Left ventricle myocardium inferior (tissue), 1 donor: ENCODE measurements around the gene GCLC. TPM values are rescaled to one million over a fixed set of nuclear protein-coding genes. Genes with fewer than 3 reads are reported as not detected.
A peak's percentile ranks its signal among the peaks of the same experiment; 100 is the strongest.

Source experiments
- DNase-seq: peaks from one replicate; pipeline ENCODE4 v3.0.0-alpha.2; 2020
- H3K27ac ChIP-seq: fragments of 200-600 bp; replicated peaks from 2 replicates; pipeline ENCODE4 v1.8.0; 2021
- H3K27me3 ChIP-seq: fragments of 200-600 bp; 2 replicates; pipeline ENCODE4 v1.8.0; 2021; ENCODE audit warnings: low read depth
- H3K36me3 ChIP-seq: fragments of 200-600 bp; 2 replicates; pipeline ENCODE4 v1.8.0; 2021
- H3K4me1 ChIP-seq: fragments of 200-600 bp; 2 replicates; pipeline ENCODE4 v1.8.0; 2021
- H3K4me3 ChIP-seq: fragments of 200-600 bp; 2 replicates; pipeline ENCODE4 v1.8.0; 2021; ENCODE audit warnings: mild to moderate bottlenecking, moderate library complexity
- H3K9me3 ChIP-seq: fragments of 200-600 bp; replicated peaks from 2 replicates; pipeline ENCODE4 v1.8.0; 2021
- CTCF ChIP-seq: fragments of 200-600 bp; IDR thresholded peaks from 2 replicates; pipeline ENCODE4 v1.8.0; 2021; ENCODE audit warnings: antibody characterized with exemption, mild to moderate bottlenecking, borderline replicate concordance
- intact Hi-C: fragments of 100-400 bp; cut with micrococcal nuclease; formaldehyde crosslinking; loops from one replicate; pipeline ENCODE4 v1.11.0; 2022
- long read RNA-seq: library from polyadenylated mRNA; unstranded; transcript quantifications from one replicate; pipeline ENCODE4 v2.0.0, GENCODE V29; 2021
- total RNA-seq: library from RNA; stranded (reverse); fragmentation: NEBNext Ultra II Directional; extraction: Animal tissue kit (Norgen Biotek cat#: 25700); gene quantifications from one replicate; pipeline ENCODE4 v1.2.1, GENCODE V29; 2021
- donor health status: DM: no; HTN: yes; CAD: no; lungs with severe emphysema.

Gene GCLC
- total RNA-seq = 30.3 TPM
- long read RNA-seq, transcript GCLC-215 (16 exons, 3,785 nt) = major isoform, 16 of 18 reads
- long read RNA-seq, partial matches to known transcripts = 2 of 18 reads
- long read RNA-seq, other reads (novel, unspliced or antisense) = 0 of 18 reads

DNA sequence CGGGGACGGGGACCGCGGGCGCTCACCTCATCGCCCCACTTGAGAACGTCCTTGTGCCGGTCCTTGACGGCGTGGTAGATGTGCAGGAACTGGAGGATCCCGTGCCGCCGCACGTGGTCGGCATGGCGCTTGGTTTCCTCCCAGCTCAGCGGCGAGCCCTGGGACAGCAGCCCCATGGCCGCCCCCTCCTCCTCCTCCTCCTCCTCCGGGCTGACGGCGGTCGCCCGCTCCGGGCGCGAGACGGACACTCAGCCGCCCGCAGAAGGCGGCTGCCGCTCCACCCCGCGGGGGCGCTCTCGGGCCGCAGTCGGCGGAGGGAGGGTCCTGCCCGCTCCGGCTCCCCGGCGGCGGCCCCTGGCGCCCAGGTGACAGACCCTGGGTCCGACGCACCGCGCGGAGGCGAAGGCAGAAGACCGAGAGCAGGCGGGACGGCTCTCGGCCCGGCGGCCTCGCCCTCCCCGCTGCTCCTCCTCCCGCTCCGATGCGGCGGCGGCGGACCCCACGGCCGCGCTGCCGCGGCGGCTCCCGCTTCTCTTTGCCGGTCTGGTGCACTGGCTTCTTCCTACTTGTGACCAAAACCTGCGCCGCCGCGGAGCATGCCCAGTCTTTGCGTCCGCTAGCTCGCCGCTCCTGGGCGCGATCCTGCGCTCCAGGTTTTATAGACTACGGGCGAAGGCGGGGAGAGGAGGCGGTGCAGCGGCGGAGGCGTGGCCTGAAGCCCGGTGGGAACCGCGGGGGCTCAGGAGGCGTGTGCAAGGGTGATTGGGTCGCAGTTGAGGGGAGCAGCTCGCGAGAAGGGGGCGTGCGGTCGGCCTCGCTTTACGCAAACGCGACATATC is at the start of gene GCLC:
Gene GCLC (minus strand): TSS at position 632 of the 839 bp plus-strand sequence. CDS start 456 bp downstream, at position 176.
- peak; percentile 84 for TF ChIP-seq CTCF
- H3K36me3 ChIP-seq = no peaks in the 10 kb centered on the region
- intact Hi-C loops = no loop called here
- no peaks in the 10 kb centered on the region for H3K27me3 ChIP-seq
- peak within 1 kb of the TSS; percentile 87 for H3K4me3 ChIP-seq
- H3K27ac ChIP-seq = peak within 1 kb of the TSS; percentile 99
- DNase-seq = peak; percentile 96
- H3K4me1 ChIP-seq = peaks cover 65% of the 10 kb centered on the region
- H3K9me3 ChIP-seq = no peaks in the 10 kb centered on the region

- DNase-seq = no peak
- no peaks in the 10 kb centered on the region for H3K36me3 ChIP-seq
- intact Hi-C loops = no loop called here
These were observed 49.7 kb upstream of the GCLC start for GRCh38 chr6:53594596-53594995.

GRCh38 chr6:53593001-53593488 is 48.1 kb upstream of the GCLC start:
- DNase-seq = no peak
- no peak overlapping the region for H3K4me3 ChIP-seq
- no peak overlapping the region for H3K27ac ChIP-seq
- no peaks in the 10 kb centered on the region for H3K36me3 ChIP-seq
- no peaks in the 10 kb centered on the region for H3K27me3 ChIP-seq
- peaks cover 5% of the 10 kb centered on the region for H3K4me1 ChIP-seq
- intact Hi-C loops = no loop called here
- TF ChIP-seq CTCF = no peak
- H3K9me3 ChIP-seq = peaks cover 5% of the 10 kb centered on the region

More at GRCh38 chr6:53594596-53594995, 49.7 kb upstream of the GCLC start:
- Histone ChIP-seq H3K27ac (no peak overlapping the region), H3K9me3 (peaks cover 5% of the 10 kb centered on the region), H3K27me3 (no peaks in the 10 kb centered on the region), H3K4me3 (no peak overlapping the region), H3K4me1 (peaks cover 5% of the 10 kb centered on the region)
- TF ChIP-seq CTCF = no peak

DNA sequence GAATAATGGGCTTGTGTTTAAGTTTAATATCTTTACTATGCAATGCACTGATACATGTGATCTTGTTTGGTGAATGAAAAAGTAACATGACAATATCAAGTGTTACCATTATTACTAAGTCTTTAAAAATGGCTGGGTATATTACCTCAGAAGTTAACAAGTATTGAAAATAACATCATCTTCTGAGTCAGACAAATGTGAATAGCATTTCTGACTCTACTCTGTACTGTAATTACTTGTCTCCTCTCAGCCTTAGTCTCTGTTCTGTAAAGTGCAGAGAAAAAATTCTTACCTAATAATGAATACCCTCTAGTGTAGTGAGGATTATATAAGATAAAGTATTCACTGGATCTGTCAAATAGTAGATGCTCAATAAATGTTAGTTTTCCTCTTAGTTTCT is 47.0 kb upstream of the GCLC start:
- H3K27ac ChIP-seq = no peak overlapping the region
- TF ChIP-seq CTCF = no peak
- peaks cover 5% of the 10 kb centered on the region for H3K4me1 ChIP-seq
- DNase-seq = no peak
- peaks cover under 1% of the 10 kb centered on the region for H3K9me3 ChIP-seq
- intact Hi-C loops = no loop called here
- H3K36me3 ChIP-seq = no peaks in the 10 kb centered on the region
- H3K4me3 ChIP-seq = no peak overlapping the region
- no peaks in the 10 kb centered on the region for H3K27me3 ChIP-seq

DNA sequence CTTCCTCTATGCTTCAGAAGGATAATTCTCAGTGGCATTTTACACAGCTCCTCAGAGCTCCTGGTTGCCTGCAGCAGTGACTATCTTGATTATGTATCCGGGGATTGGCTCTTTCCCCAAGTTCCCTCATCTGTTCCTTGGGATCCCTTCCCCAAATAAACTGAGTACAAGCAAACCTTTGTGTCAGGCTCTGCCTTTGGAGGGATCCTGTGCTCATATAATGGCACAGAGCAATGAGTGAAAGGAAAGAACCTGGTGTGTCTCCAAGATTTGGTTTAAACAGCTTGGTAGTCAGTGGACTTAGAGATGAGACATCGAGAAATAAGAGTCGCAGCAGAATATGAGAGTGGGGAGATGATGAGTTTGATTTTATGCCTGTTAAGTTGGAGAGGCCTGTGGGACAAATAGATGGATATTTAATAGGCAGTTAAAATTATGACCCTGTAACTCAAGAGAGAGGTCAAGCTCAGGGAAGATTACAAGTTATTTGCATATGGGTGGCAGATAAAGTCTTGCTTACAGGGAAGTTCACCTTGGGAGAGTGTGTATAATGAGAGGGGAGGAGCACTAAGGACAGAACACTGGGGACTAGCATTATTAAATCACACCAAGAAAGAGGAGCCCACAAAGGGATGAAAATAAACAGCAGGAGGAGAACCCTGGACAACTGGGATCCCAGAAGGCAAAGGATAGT is 44.1 kb upstream of the GCLC start:
- H3K4me3 ChIP-seq = no peak overlapping the region
- no peak overlapping the region for H3K27ac ChIP-seq
- no peak for TF ChIP-seq CTCF
- H3K9me3 ChIP-seq = no peaks in the 10 kb centered on the region
- H3K27me3 ChIP-seq = no peaks in the 10 kb centered on the region
- intact Hi-C loops = no loop called here
- H3K4me1 ChIP-seq = no peaks in the 10 kb centered on the region
- H3K36me3 ChIP-seq = no peaks in the 10 kb centered on the region
- no peak for DNase-seq
